Right forelimb (tissue), 1 donor: ENCODE measurements around the gene GNPDA1.

Source experiments
- DNase-seq: peaks from one replicate; pipeline ENCODE4 v3.0.0-alpha.2; 2018

Gene GNPDA1

DNA sequence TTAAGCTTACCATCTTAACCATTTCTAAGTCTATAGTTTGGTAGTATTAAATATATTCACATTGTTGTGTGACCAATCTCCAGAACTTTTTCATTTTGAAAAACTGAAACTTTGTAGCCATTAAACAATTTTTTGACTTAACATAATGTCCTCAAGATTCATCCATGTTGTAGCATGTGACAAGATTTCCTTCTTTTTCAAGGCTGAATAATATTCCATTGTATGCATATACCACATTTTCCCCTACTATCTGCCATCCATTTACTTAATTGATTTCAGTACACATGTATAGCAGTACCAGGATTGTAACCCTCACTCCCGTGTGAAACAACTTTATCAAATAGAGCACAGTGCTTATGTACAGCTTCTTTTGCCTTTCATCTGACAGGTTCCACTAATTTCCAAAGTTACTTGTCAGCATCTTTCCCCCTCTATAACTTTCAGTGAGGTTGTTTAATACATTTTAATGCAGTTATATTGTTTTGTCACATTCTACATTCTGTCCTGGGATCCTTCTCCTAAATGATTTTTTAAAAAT is 7.4 kb upstream of the GNPDA1 start:
- no peak for DNase-seq

DNA sequence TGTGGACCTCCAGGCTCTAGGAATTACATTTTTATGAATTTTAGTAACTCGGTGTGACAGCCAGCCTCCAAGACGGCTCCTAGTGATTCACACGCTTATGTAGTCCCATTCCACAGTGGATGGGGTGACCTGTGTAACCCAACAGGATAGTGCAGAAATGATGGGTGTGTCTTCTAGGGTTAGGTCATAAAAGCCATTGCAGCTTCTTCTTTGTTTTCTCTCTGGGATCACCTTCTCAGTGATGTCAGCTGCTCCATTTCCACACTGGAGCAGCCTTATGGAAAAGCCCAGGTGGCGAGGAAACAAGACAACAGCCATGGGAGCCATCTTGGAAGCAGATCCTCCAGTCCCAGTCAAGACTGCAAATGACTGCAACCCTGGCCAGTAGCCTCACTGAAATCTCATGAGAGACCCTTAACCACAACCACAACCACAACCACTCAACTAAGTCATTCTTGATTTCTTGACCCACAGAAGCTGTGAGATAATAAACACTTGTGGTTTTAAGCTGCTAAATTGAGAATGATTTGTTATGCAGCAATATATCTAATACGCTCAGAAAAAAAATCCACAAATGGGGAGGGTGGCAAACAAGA is 5.1 kb upstream of the GNPDA1 start:
- DNase-seq: no peak

DNA sequence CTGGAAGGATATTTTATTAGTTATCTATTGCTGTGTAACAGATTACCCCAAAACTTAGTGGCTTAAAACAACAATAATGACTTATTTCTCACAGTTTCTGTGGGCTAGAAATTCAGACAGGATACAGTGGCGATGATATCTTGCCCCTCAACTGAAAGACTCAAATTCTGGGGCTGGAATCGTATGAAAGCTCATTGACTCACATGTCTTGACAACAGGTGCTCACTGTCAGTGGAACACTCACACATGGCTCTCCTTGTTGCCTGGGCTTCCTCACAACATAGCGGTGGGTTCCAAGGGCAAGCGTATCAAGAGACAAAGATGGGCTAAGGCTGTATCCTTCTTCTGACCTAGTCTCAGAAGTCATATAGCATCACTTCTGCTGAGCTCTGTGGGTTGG is 3.7 kb upstream of the GNPDA1 start:
- no peak for DNase-seq

DNA sequence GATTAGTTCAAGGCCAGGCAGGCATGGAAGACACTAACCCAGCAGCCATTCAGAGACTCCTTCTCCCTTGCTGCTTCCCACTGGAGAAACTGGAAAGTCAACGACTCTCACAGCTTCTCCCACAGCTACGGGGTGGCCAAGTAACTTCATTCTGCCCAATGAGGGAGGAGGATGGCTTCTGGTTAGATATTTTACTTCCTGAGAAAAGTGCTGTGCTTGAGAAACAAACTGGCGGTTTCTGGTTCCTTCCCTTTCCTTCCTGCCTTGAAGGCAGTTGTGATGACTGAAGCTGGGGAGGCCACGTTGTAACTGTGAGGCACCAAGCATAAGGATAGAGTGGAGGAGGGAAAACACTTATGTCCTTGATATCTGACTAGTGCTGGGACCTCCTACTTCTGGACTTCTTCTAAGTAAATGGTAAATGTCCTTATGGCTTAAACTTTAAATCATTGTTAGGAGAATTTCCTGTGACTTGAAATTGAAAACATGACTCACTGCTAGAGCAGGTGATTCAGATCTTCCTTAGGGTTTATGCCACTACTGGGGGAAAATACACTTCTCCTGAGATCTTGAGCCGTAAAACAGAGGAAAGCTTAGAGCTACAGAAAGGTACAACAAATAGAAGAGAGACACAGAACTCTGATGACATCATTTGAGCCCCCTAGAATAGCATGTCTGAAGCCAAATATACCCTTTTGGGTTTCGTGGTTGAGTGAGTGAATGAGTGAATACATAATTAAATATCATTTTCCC is 3.1 kb upstream of the GNPDA1 start:
- no peak for DNase-seq

DNA sequence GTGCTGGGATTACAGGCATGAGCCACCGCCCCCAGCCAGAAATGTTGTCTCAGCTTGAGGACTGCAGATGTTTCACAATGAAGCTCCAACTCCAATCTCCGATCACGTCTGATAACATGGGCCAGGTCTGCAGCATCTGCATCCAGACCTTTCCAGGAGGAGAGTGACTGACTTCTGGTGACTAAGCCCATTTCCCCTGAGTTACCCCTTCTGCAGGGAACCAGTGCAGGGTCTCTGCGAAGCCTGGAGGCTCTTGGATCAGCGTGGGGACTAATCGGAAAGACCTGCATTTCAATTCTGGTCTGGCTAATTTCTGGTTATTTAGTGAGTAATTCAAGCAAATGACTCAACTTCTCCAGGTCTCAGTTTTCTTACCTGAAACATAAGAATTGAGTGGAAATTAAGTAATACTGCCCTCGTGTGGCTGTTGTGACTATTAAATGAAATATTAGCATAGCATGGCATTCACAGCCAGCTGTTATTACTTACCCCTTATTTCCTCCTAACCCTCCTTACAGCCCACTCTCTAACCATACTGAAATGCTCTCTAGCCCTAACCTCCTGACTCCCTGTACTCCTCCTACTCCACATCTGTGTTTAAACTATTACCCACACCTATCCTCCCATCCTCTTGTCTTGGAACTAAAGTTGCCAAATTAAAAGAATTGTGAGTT is 2.2 kb upstream of the GNPDA1 start:
- DNase-seq: no peak

DNA sequence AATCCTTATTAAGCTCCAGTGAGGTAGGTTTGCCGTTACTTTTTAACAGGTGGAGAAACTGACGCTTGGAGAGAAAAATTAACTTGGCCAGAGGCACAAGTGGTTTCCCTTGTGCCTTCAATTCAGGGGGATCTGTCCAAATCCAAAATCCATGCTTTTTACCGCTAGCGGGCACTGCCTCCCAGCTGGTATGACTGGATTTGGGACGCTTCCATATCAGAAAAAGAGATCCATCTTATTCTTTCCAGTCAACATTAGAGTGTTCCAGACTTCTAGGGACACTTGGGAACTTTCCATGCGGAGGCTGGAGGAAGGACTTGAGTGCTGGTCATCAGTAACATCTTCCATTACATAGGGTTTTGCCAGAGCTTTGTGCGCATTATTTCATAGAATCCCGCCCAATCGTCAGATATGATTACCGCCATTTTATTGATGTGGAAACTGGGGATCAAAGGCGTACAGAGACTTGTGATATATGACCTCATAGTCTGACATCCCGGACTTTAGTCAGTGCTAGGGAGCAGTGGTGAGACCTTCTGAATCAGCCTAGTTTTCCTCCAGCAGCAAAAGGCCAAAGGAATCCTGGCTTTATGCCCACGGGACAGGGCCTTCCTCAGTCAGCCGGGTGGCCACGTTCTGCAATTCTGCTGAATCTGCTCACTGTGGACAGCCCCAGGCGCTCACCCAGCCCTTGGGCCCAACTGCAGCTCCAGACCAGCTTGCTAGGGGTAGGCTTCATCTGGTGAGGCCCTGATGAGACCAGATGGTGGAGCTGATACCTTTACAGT is 1.1 kb upstream of the GNPDA1 start:
- DNase-seq: no peak

DNA sequence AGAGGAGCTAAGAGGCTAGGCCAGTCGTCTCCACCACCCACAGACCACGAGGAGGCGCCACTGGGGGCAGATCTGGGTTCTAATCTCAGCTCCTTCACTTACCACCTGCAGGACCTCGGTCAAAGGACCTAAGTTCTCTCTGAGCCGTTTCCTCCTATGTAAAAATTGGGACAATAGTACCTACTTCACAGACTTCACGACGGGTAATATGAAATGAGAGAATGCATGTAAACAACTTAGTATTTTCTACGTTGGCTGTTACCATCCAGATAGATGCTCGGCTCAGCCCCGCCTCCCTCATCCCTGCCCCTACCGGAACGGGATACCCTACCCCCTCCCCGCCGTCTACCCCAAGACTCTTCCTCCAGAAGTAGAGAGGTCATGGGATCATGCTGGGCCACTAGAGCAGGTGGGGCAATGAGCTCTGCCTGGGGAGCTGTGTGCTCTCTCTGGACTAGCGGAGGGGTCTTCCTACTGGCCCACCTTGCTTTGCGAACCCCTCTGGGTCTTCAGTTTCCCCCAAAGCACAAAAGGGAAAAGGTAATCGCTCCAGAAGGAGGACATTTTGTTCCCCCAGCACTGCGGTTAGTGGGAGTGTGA is 541 bp downstream of the GNPDA1 start:
- no peak for DNase-seq

DNA sequence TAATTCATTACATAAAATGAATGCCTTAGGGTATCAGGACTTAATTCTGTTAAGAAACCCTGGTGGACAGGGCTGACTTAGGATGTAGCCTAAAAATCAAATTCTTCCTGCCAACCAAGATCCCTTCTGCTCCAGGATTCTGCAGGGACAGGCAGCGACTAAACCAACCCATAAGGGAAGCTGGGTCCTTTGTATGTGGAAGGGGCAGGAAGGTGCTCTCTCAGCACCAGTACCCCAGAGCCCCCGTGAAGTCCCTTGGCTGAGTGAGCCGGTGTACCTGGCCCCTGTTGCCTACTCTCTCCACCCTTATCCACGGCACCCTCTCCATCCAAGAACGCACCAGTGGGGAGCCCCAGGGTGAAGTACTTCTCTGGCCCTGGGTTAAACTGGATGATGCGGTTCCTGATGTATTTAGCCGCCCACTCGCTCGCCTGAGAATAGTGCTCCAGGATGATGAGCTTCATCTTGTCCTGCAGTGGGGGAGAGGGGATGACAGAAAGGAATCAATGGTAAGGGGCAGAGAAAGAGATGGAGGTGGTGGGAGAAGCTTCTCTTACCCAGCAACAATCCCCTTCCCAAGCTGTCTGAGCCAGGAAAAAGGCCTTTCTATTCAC is 1.1 kb downstream of the GNPDA1 start:
- no peak for DNase-seq

DNA sequence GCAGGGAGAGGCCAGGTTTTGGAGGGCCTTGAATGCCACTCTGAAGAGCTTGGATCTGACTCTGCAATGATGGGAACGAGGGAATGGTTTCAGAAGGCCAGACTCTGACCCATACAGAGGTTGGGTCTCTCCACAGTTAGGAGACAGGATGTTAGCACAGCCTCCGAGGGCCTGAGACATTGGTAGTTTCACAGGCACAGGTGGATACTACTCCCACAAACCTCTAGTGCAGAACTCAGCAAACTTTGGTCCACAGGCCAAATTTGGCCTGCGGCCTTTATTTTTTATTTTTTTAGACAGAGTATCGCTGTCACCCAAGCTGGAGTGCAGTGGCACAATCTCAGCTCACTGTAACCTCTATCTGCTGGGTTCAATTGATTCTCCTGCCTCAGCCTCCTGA is 2.9 kb downstream of the GNPDA1 start:
- DNase-seq: no peak

DNA sequence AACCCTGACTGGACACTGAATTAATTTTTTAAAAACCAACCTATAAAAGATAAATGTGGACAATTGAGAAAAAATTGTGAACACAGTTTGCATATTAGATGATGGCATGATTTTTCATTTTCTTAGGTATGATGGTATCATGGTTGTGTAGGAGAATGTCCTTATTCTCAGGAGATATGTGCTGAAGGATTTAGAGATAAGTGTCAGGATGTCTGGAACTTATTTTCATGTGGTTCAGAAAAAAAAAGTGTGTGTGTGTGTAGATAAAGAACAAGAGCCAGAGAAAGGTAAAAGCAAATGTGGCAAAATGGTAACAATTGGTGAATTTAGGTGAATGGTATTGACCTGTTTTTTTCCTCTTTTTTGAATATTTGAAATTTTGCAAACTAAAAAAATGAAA is 4.0 kb downstream of the GNPDA1 start:
- DNase-seq: no peak

DNA sequence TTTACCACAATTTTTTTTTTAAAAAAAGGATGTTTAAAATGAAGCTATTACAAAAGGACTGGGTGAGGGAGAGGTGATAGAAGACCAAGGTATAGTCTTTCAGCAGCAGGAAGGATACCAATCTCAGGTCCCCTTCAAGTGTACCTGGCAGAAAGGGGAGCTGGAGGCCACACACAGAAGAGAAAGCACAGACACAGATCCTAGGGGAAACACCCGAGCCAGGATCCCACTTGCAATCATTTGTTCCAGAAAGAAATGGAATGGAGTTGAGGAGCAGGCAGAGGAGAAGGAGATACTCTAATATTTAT is 5.6 kb downstream of the GNPDA1 start:
- no peak for DNase-seq

DNA sequence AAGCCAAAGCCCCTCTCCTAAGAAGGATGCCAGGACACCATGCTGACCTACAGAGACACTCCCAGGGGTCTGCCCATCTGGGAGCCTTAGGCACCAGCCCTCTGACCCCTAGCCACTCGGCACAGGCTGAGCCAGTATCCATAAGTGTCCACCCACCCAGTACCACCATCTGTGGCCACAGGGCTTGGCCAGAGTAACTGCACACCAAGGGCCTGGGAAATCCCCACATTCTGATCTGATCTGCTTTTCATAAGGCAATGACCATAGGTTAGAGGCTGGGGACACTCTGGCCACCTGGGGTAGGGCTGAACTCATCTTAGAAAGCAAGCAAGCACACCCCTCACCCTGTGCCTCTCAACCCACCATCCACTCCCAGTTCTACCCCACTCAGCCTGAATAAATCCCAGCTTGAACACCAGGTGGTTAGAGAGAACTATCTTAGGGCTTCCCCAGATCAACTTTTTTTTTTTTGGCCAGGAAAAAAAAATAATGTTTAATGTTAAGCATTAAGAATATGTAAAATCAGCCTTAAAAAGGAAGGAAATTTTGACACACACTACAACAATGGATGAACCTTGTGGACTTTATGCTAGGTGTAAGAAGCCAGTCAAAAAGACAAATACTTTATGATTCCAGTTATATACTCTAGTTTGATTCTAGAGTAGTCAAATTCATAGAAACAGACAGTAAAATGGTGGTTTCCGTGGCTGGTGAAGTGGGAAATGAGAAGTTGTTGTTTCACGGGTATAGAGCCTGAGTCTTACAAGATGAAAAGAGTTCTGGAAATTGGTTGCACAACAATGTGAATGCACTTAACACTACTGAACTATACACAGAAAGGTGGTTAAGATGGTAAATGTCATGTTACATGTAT is 6.2 kb downstream of the GNPDA1 start:
- DNase-seq: no peak

DNA sequence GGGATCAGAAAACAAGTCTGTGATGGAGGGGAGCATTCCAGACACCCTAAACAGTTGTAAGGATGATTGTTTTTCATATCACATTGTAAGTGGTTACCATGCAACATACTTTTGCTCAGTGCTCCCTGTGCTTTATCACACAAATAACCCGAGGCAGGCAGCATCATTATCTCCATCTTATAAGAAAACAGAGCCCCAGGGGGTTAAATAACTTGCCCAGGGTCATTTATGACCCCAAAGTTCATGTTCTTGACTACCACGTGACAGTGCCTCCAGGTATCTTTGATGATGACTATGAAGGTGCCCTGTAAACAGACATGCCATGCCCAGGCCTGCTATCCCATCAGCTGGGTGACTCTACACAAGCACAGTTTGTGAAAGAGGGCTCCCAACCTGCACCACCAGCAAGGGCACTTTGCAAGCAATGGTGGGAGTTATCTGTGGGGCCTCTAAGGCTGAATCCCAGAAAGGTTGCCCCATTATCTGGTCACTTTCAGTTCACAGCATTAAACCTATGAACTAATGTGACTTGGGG is 9.5 kb downstream of the GNPDA1 start:
- DNase-seq: no peak

DNA sequence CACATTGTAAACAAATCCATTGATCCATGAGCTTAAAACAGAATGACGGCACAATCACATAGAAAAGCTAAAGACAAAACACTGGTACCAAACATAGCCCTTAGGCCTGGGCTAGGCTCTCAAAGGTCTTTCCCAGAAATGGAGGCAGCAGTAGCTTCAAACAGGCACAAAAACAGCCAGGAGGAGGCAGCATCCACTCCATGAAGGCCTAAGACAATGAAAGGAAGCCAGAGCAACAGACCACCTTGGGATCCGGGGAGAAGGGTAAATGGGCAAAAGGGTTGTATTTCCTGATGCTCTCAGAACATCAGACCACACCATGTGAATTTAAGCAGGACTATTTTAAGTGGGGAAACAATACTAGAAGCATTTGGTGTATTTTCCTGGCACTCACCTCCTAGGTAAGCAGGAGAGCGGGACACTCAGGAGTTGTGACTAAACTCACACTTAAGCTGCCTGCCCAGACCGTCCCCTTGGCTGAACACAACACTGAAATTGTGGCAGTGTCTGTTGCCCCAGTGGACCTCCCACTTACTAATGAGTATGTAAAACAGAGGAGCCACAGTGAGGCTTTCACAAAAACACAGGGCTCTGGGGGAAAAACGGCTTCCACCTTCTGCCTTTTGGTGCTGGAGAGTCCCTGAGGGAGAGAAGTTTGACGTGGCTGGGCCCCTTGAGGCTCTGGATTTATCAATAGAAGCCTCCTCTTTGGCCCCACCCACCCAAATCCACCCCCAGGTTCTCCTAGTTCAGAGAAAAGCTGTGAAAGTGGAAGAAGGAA is 11.9 kb downstream of the GNPDA1 start:
- no peak for DNase-seq

DNA sequence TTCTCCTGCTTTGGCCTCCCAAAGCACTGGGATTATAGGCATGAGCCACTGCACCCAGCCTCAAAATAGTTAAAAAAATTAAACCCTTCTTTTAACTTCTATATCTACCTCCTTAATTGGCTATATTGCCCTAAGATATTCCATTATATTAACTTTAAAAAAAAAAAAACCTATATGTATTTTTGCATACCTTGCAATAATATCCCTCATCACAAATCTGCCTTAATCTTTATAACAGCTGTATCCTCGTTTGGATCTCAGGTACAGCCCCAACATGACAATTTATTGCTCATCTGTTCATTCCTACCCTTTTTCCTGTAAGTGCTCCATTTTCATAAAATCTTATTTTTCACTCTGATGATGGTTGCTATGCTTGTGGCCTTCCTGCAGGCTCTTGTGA is 12.7 kb downstream of the GNPDA1 start:
- DNase-seq: no peak

DNA sequence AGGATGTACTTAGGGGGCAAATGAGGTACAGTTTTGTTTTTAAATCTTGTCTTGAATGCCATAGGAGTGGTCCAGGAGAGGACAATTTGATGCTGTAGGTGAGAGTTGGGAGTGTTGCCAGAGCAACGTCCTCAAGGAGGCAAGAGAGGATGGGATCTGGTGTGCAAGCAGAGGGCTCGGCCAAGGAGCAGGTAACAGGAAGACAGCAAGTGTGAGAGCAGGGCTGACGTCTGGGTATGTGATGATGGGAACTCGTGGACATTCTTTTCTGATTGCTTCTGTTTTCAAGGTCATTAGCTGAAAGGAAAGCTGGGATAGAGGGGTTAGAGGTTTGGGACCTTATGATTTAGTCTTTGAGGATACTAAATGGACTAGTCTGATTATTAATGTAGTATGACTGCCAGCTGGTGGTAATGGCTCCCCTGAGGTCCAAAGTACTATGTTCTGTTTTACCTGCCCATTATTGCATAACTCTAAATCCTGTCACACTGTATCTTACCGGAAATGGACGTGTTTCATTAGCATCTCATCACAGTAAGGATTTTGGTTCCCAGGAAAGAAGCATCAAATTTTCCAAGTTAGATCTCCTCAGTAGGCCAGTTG is 15.4 kb downstream of the GNPDA1 start:
- no peak for DNase-seq

DNA sequence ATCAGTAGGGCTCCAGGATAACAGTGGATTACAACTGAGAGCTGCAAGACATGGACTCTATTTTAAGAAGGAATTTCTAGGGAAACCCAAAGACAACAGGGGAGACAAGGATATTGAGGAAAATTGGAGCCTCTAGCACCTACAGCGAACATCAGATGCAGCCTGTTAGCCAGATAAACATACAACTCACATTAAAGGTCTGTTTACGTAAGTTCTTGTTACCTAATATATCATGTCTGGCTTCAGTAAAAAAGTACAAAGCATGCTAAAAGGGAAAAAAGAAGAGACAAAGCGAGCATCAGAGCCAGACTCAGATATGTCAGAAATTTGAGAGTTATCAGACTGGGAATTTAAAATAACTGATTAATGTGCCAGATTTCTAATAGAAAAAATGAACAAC is 17.2 kb downstream of the GNPDA1 start:
- no peak for DNase-seq

DNA sequence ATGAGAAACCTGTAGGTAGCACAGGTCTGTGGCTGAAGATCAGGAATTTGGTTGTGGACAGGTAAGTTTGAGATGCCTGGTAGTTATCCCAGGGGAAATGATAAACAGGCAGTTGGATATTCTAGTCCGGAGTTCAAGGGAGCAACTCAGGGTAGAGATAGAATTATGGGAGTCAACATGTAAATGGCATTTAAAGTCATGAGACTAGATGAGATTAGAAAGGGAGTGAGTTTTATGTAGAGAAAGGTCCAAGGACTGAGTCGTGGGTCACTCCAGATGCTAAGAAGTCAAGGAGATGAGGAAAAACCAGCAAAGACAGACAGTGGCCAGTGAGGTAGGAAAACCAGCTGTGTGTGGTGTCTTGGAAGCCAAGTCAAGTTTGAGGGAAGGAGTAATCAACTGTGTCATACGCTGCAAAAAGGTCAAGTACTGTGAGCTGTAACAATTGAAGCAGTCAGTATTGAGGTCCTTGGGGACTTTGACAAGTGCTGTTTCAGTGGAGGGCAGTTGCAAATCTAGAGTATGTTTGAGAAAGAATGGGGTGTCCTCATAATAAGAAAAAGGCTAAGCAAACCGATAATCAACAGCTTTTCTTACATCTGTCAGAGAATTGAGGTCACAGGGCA is 18.2 kb downstream of the GNPDA1 start:
- DNase-seq: no peak

DNA sequence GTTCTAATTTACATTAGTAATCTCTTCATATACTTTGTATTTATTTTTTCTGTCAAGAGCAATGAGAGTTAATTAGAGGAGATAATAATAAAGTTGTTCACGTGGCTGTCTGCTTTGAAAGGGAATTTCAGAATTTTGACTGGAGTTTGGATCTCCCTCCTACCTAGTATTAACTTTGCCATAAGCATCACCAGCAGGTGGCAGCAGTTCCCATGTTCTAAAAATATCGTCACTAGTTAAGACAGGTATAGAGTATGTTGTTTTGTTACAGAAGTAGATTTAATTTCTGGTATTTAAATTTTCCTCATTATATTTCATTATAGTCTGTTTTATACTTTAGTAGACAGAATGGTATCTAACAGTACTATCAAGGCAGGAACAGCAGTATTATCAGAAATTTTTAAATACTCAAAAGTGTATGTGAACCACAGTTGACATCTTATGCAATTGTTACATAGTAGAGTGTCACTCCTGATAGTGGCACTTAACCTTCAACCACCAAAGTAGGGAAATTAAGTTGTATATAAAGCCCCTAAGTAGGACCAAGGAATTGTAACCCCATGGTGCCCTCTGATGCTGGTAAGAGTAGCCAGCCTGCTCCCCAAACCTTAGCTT is 20.4 kb downstream of the GNPDA1 start:
- peak; percentile 77 for DNase-seq
